Midbrain (tissue), 1 donor: ENCODE results near the gene LETM1.

Experiments used
- DNase-seq: peaks from one replicate; lab custom pipeline; 2025; lab: John Stamatoyannopoulos, UW

Gene LETM1

DNA sequence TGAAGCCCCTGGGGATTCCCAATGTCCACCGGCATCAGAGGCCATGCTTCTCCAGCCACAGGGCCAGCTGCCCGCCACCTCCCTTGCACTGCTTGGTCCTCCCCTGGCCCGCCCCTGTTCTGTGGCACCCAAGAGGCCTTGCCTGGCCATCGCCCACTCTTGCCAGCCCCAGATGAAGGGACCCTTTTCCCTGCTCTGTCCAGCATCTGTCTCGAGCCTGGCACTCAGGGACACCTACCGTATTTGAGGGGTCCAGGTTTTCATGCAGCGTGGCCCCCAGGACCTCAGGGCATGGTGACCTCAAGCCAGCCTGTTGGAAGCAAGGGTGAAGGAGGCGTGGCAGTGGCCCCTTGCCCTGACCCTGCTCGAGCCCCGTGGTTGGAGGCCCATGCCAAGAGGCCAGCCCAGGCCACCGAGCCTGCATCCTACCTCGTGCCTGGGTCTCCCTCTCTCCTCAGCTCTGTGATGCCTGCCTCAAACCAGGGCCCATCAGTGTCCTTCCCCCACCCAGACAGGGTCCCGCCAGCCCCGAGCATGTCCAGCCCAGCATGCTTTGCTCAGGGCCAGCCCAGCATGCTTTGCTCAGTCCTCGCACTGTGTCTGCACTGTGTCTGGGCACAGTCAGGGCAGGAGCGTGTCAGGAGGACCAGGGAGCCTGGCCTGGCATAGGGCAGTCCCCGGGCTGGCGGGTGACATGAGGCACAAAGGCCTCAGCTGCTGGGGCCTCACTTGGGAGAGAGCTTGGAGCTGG is 77.1 kb downstream of the LETM1 start:
- DNase-seq = no peak

GRCh38 chr4:1777822-1778641 is 77.9 kb downstream of the LETM1 start:
- peak; percentile 70 for DNase-seq

- DNase-seq = peak; percentile 37
Observed at GRCh38 chr4:1776521-1777161, 79.3 kb downstream of the LETM1 start.

GRCh38 chr4:1775731-1776500 is 80.0 kb downstream of the LETM1 start:
- DNase-seq = peak; percentile 75

GRCh38 chr4:1773754-1774153 is 82.2 kb downstream of the LETM1 start:
- DNase-seq = no peak

DNA sequence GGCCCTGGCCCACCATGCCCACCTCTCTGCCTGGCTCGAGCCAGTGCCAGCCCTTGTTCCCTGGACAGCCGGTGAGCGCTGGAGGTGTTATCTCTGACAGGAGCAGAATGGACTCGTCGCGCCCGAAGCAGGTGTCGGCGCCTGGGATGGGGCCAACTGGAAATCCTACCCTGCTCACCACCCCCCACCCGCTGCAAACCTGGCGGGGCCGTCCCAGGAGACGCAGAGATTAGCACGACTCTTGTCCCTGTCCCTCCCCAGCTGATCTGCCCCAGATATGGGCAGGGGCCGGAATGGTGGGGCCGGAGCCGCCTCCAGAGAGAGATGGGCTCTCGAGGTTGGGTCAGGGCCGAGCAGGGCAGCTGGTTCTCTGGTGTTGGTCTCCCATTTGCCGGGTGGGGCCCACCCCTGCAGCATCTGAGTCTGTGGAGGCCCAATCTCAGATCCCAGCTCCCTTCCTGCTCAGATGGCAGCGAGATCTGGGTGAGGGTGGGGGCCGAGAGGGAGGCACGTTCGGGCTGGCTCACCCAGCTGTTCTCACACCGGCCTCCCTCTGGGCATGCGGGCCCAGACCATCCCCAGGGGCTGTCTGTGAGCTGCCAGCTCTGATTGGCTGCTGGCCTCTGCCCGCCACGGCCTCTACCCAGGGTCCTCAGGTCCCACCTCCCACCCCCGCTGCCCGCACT is 83.0 kb downstream of the LETM1 start:
- DNase-seq = no peak

- no peak for DNase-seq
Observed at GRCh38 chr4:1771555-1772305, 84.2 kb downstream of the LETM1 start.

DNA sequence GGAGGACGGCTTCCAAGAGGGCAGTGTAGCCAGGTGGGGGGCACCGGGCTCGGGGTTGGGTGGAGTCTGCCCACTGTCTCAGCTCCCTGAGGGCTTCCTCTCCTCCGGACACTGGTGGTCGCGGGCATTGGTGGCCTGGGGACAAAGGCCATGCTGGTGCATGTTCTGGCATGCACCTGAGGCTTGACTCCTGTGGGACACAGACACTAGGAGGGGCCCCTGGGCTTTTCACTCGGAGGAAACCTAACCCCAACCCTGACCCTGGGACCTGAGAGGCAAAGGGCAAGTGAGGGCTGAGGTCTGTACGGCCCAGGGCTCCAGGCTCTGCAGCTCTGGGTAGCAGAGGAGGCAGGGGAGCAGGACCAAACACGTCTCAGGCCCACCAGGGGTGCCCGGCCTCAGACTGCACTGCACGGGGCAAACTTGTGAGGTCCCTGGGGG is 85.1 kb downstream of the LETM1 start:
- no peak for DNase-seq

DNA sequence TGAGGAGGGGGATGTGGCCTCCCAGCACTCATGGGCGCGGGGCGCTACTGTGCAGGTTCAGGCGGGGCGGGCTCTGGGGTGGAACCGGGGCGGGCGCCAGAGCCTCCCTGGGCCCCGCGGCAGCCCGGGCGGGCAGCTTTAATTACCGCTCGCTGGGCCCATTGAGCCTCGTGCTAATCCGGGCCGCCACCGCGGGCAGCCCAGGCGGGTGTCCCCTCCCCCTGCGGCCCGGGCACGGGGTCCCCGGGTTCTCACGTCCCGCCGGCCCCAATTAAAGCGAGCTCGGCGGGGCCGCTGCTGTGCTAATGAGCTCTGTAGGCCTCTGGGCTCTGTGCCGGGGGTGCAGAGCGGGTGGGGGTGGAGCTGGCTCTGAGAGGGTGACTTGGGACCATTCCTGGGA is 85.7 kb downstream of the LETM1 start:
- peak; percentile 33 for DNase-seq

- no peak for DNase-seq
Observed at GRCh38 chr4:1769692-1770091, 86.3 kb downstream of the LETM1 start.

GRCh38 chr4:1768367-1769034 is 87.5 kb downstream of the LETM1 start:
- no peak for DNase-seq

DNA sequence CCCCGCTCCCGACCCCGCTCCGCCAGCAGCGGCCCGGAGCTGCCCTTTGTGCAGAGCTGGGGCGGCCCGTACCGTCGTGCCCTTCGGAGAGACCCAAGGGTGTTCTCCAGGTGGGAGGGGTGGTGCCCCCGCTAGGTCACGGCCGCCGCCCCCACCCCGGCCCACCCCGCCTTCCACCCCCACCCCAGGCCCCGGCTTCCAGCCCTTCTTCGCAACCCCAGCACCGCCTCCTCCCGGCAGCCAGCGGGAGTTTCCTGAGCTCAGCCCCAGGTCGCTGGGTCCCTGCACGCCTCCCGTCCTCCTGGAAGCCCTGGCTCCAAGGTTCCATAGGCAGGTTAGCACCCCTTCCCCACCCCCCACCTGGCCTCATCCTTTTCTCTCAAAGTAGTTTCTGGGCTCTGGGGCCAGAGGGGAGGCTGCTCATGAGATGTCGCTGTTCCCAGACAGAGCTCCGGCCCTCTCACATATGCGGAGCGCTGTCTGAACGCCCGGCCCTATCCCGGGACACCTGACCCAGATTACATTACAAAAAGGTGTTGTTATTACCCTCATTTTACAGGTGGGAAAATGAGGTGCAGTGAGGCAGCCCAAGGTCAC is 88.1 kb downstream of the LETM1 start:
- no peak for DNase-seq

GRCh38 chr4:1767061-1767769 is 88.7 kb downstream of the LETM1 start:
- DNase-seq = peak; percentile 54

GRCh38 chr4:1766106-1767060 is 89.6 kb downstream of the LETM1 start:
- peak; percentile 3 for DNase-seq

DNA sequence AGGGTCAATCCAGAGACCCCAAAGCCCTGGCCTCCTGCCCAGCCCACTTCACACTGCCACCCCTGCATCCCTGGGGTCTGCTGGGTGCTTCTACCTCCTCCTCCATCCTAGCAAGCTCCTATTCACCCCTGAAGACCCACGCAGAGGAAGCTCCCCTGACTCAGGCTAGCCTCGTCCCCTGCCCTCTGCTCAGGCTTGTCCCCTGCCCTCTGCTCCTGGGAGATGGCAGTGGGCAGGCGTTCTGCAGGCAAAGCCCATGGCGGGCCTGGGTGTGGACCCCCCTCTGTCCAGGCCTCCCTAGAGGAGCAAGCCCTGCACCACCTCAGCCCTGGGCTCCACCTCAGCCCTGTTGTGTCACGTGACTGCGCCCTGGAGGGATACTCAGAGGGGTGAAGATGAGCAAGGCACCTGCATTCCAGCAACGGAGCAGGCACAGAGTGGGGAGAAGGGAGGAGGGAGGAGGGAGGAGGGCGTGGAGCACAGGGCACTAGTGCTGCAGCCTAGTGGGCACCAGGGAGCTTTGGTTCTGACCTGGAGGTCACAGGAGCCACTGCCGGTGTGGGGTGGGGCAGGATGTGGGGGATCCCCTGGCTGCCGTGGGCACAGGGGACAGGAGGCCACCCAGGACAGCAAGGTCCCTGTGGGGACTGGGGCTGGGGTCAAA is 90.4 kb downstream of the LETM1 start:
- no peak for DNase-seq

- DNase-seq = no peak
Observed at GRCh38 chr4:1764670-1765069, 91.3 kb downstream of the LETM1 start.

- DNase-seq = peak; percentile 60
Observed at GRCh38 chr4:1763550-1764080, 92.3 kb downstream of the LETM1 start.
